Epithelial cell of esophagus (primary cell): ENCODE results near the gene CACNA1G.
A peak's percentile ranks its signal among the peaks of the same experiment; 100 is the strongest.

ENCODE experiments used
- DNase-seq: peaks from one replicate; pipeline ENCODE4 v3.0.0; 2010; ENCODE audit warnings: low read depth
- H3K4me3 ChIP-seq: 2 replicates; pipeline ENCODE4 v1.5.1; 2011; ENCODE audit warnings: mild to moderate bottlenecking, low read length, control low read depth
- CTCF ChIP-seq: IDR thresholded peaks from 2 replicates; pipeline ENCODE4 v1.5.1; 2011; ENCODE audit warnings: low read depth, mild to moderate bottlenecking, low read length, control low read depth, inconsistent platforms; ENCODE audit not compliant: insufficient read depth; ENCODE audit errors: missing control alignments

CACNA1G gene

GRCh38 chr17:50607522-50608175 lies 47.1 kb downstream of the CACNA1G start:
- H3K4me3 ChIP-seq, result no peak overlapping the region
- TF ChIP-seq CTCF, result no peak
- DNase-seq, result no peak

- TF ChIP-seq CTCF, result no peak
- no peak overlapping the region for H3K4me3 ChIP-seq
- no peak for DNase-seq
Measured at GRCh38 chr17:50608700-50609379, 48.3 kb downstream of the CACNA1G start.

GRCh38 chr17:50609380-50610074 lies 49.0 kb downstream of the CACNA1G start:
- peak; percentile 39 for DNase-seq
- no peak overlapping the region for H3K4me3 ChIP-seq
- TF ChIP-seq CTCF, result no peak

GRCh38 chr17:50611634-50612033 lies 51.1 kb downstream of the CACNA1G start:
- no peak overlapping the region for H3K4me3 ChIP-seq
- TF ChIP-seq CTCF, result no peak
- DNase-seq, result no peak

GRCh38 chr17:50612281-50612680 lies 51.8 kb downstream of the CACNA1G start:
- no peak overlapping the region for H3K4me3 ChIP-seq
- no peak for DNase-seq
- no peak for TF ChIP-seq CTCF

GRCh38 chr17:50613007-50613992 lies 52.8 kb downstream of the CACNA1G start:
- no peak for TF ChIP-seq CTCF
- peak; percentile 35 for DNase-seq
- no peak overlapping the region for H3K4me3 ChIP-seq
